Natural killer cell treated with Interleukin-12 subunit alpha and Interleukin-12 subunit beta and Interleukin-15 and Interleukin-18, amount 100 ng/mL, for 72 hours (primary cell): ENCODE results near the gene SOAT1. TPM values are rescaled to one million over a fixed set of nuclear protein-coding genes. Genes with fewer than 3 reads are reported as not detected.

ENCODE experiments used
- ATAC-seq, 2 donors: fragments of 150-1000 bp; cut with Tn5 transposase in 1 of 2; sonication (Bioruptor Pico), chemical (Tn5 transposase) in 1 of 2; 2 replicates each; pipeline ENCODE4 v1.10.0; 2021
- DNase-seq: peaks from one replicate; pipeline ENCODE4 v3.0.0; 2022; ENCODE audit warnings: low spot score
- H3K27ac Mint-ChIP-seq, 2 donors: 1 replicate in 1 of 2; 2 replicates in 1 of 2; pipeline ENCODE4 v1.8.0; 2022; ENCODE audit warnings: mixed read lengths in 2 of 2, mild to moderate bottlenecking in 1 of 2, moderate library complexity in 1 of 2
- H3K27me3 Mint-ChIP-seq, 2 donors: 1 replicate in 1 of 2; 2 replicates in 1 of 2; pipeline ENCODE4 v1.8.0; 2022; ENCODE audit warnings: mixed read lengths in 2 of 2
- H3K36me3 Mint-ChIP-seq: one replicate; pipeline ENCODE4 v1.8.0; 2022; ENCODE audit warnings: mixed read lengths
- H3K4me1 Mint-ChIP-seq, 2 donors: 1 replicate in 1 of 2; 2 replicates in 1 of 2; pipeline ENCODE4 v1.8.0; 2022; ENCODE audit warnings: low read depth in 2 of 2, mixed read lengths in 2 of 2, mild to moderate bottlenecking in 1 of 2
- H3K4me3 Mint-ChIP-seq: one replicate; pipeline ENCODE4 v1.8.0; 2022; ENCODE audit warnings: mixed read lengths
- H3K9me3 Mint-ChIP-seq: 2 replicates; pipeline ENCODE4 v1.8.0; 2022; ENCODE audit warnings: mixed read lengths
- total RNA-seq, 2 donors: library from RNA; stranded (reverse); gene quantifications; one replicate each; pipeline ENCODE4 v1.2.3, GENCODE V29; 2022

The SOAT1 gene
- total RNA-seq, 2 donors from 2014 or later: 52.9 to 78.3 TPM

DNA sequence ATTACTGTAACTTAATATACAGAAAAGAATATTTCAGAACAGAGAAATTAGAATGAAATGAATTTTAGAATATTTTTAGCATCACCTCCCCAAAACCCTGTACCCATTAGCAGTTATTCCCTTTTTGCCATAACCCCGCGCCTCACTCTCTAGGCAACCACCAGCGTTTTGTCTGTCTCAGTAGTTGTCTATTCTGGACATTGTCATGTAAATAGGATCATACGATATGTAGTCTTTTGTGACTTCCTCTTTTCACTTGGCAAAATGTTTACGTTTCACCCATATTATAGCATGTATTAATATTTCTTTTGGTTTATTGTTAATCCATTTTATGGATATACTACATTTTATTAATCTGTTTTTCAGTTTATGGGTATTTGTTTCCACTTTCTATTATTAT is 24.9 kb downstream of the SOAT1 start:
- ATAC-seq (no peak), DNase-seq (no peak)
- Mint-ChIP-seq H3K4me3 (peak overlapping the region; percentile 3), H3K9me3 (no peaks in the 10 kb centered on the region), H3K27me3 (no peaks in the 10 kb centered on the region), H3K36me3 (peaks cover 16% of the 10 kb centered on the region), H3K4me1 (peaks cover 19 to 30% of the 10 kb centered on the region in 2 donors), H3K27ac (no peak overlapping the region)

DNA sequence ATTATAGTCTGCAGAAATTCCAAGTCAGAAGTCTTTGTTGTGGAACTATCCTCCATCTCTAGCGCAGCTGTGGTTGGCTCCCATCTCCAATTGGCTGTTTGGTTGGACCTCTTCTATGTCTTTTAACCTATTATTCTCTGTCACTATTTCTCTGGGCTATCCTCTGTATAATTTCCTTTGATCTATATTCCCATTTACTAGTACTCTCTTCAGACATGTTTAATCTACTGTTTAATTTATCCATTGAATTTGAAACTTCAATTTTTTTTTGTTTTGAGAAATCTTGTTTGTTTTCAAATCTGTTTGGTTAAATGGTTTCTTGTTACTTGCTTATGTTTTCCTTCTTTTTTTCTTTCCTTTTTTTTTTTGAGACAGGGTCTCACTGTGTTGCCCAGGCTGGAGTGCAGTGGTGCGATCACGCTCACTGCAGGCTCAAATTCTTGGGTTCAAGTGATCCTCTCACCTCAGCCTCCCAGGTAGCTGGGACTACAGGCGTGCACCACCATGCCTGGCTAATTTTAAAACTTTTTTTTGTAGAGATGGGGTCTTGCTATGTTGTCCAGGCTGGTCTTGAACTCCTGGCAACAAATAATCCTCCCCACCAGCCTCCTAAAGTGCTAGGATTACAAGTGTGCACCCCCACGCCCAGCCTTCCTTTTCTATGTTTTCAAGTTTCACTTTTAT is 28.1 kb downstream of the SOAT1 start:
- peaks cover 17 to 26% of the 10 kb centered on the region in 2 donors for H3K4me1 Mint-ChIP-seq
- H3K27ac Mint-ChIP-seq: peak overlapping the region in 1 of 2 donors; percentile 38
- ATAC-seq: no peak
- H3K36me3 Mint-ChIP-seq: peaks cover 20% of the 10 kb centered on the region
- DNase-seq: no peak
- H3K9me3 Mint-ChIP-seq: no peaks in the 10 kb centered on the region
- no peaks in the 10 kb centered on the region for H3K27me3 Mint-ChIP-seq
- H3K4me3 Mint-ChIP-seq: no peak overlapping the region

DNA sequence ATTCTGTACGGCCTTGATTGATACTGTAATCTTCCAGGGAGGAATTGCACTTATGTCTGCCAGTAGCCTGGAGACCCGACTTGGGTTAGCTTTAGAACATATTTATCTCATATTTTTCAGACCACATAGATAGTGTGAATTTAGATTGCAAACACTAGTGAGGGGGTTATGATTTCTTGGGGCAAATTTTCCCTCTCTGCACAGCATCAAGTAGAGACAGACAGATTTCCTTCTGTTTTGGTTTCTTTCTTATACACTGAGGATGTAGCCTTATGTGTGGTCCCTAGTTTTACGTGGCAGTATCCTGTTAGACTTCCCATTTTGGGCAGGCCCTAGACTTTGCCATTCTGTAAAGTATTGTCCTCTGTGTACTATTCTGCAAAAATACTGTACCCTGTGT is 29.0 kb downstream of the SOAT1 start:
- ATAC-seq (no peak), DNase-seq (no peak)
- Mint-ChIP-seq H3K4me1 (peaks cover 19 to 26% of the 10 kb centered on the region in 2 donors), H3K27ac (peak overlapping the region; percentile 4 to 38), H3K27me3 (no peaks in the 10 kb centered on the region), H3K4me3 (no peak overlapping the region), H3K36me3 (peaks cover 20% of the 10 kb centered on the region), H3K9me3 (no peaks in the 10 kb centered on the region)

DNA sequence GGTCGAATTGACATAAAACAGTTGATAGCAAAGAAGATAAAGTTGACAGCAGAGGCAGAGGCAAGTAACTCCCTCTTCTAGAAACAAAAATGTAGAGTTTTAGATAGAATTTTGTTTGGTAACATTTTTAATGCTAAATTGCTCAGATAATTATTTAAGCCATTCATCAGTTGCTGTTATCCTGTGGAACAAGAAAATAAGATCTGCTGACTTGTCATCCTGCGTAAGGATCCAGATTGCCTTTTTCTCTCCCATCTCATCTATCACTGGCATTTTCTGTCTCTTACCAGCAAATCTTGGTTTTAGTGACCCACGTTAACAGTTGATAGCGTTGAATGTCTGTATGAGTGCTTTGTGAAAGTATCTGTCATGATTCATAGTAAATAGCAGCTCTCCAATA is 29.8 kb downstream of the SOAT1 start:
- H3K27ac Mint-ChIP-seq: no peak overlapping the region
- peaks cover 20% of the 10 kb centered on the region for H3K36me3 Mint-ChIP-seq
- H3K9me3 Mint-ChIP-seq: no peaks in the 10 kb centered on the region

DNA sequence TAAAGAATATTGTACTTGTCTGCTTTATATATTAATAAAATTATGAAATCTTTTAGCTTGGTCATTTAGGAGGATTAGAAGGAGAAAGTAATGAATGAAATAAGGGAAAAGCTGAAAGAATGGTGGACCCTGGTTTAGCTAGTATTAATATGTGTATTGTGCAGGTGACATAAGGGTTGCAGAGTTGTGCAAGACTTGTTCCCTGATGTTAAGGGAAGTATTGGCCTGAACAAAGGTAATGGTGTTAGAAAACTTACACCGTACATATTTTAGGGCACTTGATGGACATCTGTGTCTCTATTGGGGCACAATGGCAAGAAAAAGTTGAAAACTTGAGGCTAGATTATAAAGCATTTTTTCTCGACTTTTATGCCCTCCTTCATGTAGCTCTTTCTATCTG is 32.2 kb downstream of the SOAT1 start:
- Mint-ChIP-seq H3K4me1 (peaks cover 24 to 25% of the 10 kb centered on the region in 2 donors), H3K27ac (no peak overlapping the region), H3K27me3 (no peaks in the 10 kb centered on the region), H3K4me3 (no peak overlapping the region), H3K36me3 (peaks cover 20% of the 10 kb centered on the region), H3K9me3 (no peaks in the 10 kb centered on the region)
- DNase-seq (no peak), ATAC-seq (no peak)

More for the DNA sequence above, 29.8 kb downstream of the SOAT1 start:
- Mint-ChIP-seq H3K4me1 (peaks cover 18 to 19% of the 10 kb centered on the region in 2 donors), H3K4me3 (no peak overlapping the region), H3K27me3 (no peaks in the 10 kb centered on the region)
- ATAC-seq: no peak
- no peak for DNase-seq

DNA sequence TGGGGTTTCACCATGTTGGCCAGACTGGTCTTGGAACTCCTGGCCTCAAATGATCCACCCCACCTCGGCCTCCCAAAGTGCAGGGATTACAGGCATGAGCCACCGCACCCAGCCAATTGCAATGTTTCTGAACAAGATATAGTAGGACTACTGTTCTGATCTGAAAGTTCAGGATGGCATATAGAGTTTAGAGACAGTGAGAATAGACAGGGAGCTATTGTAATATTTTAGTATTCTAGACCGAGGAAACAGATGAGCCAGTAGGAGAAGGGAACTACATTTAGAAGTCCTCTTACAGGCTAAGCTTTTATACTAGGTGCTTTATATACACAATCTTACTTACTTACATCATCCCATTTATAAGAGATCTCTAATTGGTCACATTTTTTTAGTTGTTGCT is 33.1 kb downstream of the SOAT1 start:
- H3K4me1 Mint-ChIP-seq: peaks cover 21 to 24% of the 10 kb centered on the region in 2 donors
- no peak overlapping the region for H3K4me3 Mint-ChIP-seq
- no peaks in the 10 kb centered on the region for H3K9me3 Mint-ChIP-seq
- H3K27me3 Mint-ChIP-seq: no peaks in the 10 kb centered on the region
- peaks cover 14% of the 10 kb centered on the region for H3K36me3 Mint-ChIP-seq
- ATAC-seq (no peak), DNase-seq (no peak)
- no peak overlapping the region for H3K27ac Mint-ChIP-seq

DNA sequence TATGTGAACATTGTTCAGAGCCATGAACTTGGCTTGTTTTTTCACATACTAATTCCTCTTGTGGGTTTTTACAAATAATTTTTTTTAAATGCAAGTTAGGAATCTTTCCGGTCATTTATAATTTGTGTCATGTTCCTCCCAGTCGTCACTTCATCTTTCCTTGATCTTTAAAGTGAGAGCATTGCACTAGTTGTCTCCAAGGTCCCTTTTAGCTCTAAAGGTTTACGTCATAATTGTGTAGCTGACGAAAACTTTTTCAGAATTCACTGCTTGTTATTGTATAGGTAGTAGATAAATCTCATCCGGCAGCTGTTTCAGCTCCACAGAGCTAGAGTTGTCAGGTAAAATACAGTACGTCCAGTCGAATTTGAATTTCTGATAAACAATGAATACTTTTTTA is 33.6 kb downstream of the SOAT1 start:
- ATAC-seq: no peak
- no peak for DNase-seq
- H3K36me3 Mint-ChIP-seq: peaks cover 10% of the 10 kb centered on the region
- H3K4me1 Mint-ChIP-seq: peaks cover 18 to 19% of the 10 kb centered on the region in 2 donors
- H3K27me3 Mint-ChIP-seq: no peaks in the 10 kb centered on the region
- no peak overlapping the region for H3K4me3 Mint-ChIP-seq
- no peak overlapping the region for H3K27ac Mint-ChIP-seq
- H3K9me3 Mint-ChIP-seq: no peaks in the 10 kb centered on the region

DNA sequence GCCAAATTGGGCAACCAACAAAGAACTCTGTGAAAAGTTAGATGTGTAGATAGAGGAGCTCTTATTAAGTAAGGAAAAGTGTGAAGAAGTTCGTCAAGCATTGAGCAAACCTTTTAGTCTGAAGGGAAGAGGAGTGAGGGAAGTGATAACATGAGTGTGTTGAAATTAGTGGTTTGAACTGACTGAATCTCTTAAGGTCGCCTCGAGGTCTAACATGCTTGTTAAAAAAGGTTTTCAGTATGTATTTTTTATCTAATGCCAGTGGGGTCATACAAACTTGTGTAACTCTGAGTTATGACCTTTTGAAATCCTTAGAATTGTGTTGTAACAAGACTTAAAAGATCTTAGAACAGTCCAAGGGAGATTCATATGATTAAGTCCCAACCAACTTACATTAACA is 34.1 kb downstream of the SOAT1 start:
- H3K4me1 Mint-ChIP-seq: peaks cover 18% of the 10 kb centered on the region in 2 donors
- no peak overlapping the region for H3K27ac Mint-ChIP-seq
- ATAC-seq: peak; percentile 32 to 33
- peaks cover 5% of the 10 kb centered on the region for H3K36me3 Mint-ChIP-seq
- no peak overlapping the region for H3K4me3 Mint-ChIP-seq
- no peaks in the 10 kb centered on the region for H3K9me3 Mint-ChIP-seq
- no peak for DNase-seq
- H3K27me3 Mint-ChIP-seq: no peaks in the 10 kb centered on the region

DNA sequence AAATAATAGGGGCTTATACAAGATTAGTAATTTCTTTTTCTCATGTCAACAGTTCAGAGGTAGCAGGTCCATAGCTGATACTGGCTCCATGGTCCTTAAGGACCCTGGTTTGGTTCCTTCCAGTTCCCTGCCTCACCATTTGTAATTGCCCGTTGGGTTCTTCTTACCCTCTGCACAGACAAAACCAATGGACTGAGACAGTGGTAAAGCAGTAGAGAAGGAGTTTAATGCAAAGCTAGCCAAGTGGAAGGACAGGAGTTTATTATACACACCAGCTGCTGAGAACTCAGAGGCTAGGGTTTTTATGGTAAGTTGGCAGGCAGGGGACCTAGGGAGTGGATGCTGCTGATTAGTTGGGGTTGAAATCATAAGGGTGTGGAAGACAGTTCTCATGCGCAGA is 36.3 kb downstream of the SOAT1 start:
- peaks cover 14 to 22% of the 10 kb centered on the region in 2 donors for H3K4me1 Mint-ChIP-seq
- H3K36me3 Mint-ChIP-seq: no peaks in the 10 kb centered on the region
- no peak overlapping the region for H3K4me3 Mint-ChIP-seq
- H3K9me3 Mint-ChIP-seq: no peaks in the 10 kb centered on the region
- ATAC-seq (no peak), DNase-seq (no peak)
- no peak overlapping the region for H3K27ac Mint-ChIP-seq
- no peaks in the 10 kb centered on the region for H3K27me3 Mint-ChIP-seq

DNA sequence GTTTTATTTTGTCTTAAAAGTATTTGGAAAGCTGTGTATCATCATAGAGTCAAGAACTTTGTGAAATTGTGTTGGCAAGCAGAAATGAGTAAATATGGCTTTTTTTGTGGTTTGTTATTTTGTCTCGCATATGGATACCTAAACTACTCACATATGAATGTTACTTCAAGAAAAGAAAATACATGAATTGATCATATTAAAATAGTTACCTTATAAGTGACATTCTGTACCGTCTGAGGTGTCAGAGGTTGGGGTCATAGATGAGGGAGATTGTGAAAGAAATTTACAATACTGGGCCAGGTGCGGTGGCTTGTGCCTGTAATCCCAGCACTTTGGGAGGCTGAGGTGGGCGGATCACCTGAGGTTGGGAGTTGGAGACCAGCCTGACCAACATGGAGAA is 40.8 kb downstream of the SOAT1 start:
- Mint-ChIP-seq H3K27me3 (no peaks in the 10 kb centered on the region), H3K9me3 (no peaks in the 10 kb centered on the region), H3K4me1 (peaks cover 14 to 22% of the 10 kb centered on the region in 2 donors), H3K36me3 (peaks cover 4% of the 10 kb centered on the region), H3K4me3 (no peak overlapping the region), H3K27ac (no peak overlapping the region)
- no peak for DNase-seq
- no peak for ATAC-seq

DNA sequence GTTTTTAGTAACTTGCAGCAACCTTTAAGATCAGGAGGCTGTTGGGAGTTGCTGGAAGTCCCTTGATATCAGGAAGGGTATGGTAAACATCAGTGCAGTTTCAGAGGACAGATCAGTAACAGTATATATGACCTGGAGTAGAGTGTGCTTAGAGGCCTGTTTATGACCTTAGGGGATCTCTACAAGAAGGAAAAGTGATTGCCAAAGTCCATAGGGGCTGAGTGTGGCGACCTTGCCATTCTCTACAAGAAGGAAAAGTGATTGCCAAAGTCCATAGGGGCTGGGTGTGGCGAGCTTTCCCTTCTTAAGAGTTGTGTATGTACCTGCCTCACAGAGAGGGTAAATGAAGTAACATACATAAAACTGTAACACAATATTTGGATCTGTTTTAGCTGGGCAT is 43.7 kb downstream of the SOAT1 start:
- Mint-ChIP-seq H3K4me1 (peaks cover 6 to 12% of the 10 kb centered on the region in 2 donors), H3K36me3 (peaks cover 6% of the 10 kb centered on the region), H3K27me3 (no peaks in the 10 kb centered on the region), H3K4me3 (no peak overlapping the region), H3K27ac (peak overlapping the region in 1 of 2 donors; percentile 18), H3K9me3 (no peaks in the 10 kb centered on the region)
- no peak for ATAC-seq
- DNase-seq: no peak

DNA sequence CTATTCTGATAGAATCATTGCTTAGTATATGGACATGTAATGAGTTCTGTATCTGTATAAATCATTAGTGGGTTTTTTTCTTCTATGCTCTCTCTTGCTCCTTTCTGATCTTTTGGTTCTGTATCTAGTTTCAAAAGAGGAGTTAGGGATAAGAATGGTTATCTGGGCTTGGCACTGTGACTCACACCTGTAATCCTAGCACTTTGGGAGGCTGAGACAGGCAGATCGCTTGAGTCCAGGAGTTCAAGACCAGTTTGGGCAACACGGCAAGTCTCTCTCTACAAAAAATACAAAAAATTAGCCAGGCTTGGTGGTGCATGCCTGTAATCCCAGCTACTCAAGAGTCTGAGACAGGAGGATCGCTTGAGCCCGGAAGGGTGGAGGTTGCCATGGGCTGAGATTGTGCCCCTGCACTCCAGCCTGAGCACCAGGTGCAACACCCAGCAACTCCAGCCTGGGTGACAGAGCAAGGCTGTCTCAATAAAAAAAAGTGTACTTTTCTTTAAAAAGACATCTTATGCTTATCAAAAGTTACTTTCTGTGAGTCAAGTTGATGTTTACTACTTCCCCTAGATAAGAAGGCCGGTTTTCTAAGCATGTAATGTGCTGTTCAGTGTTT is 44.5 kb downstream of the SOAT1 start:
- H3K4me1 Mint-ChIP-seq: peaks cover 2 to 6% of the 10 kb centered on the region in 2 donors
- no peak for ATAC-seq
- no peak overlapping the region for H3K4me3 Mint-ChIP-seq
- H3K9me3 Mint-ChIP-seq: no peaks in the 10 kb centered on the region
- peaks cover 12% of the 10 kb centered on the region for H3K36me3 Mint-ChIP-seq
- no peak for DNase-seq
- no peaks in the 10 kb centered on the region for H3K27me3 Mint-ChIP-seq
- H3K27ac Mint-ChIP-seq: peak overlapping the region in 1 of 2 donors; percentile 18

DNA sequence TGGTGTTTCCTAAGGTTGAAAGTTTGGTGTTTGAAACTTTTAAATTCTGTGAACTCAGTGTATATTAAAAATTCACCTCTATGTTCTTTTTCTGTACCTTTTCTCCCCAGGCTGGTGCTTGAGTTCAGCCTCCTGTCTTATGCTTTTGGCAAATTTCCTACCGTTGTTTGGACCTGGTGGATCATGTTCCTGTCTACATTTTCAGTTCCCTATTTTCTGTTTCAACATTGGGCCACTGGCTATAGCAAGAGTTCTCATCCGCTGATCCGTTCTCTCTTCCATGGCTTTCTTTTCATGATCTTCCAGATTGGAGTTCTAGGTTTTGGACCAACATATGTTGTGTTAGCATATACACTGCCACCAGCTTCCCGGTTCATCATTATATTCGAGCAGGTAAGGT is 47.3 kb downstream of the SOAT1 start:
- Mint-ChIP-seq H3K4me1 (peaks cover 0 to 2% of the 10 kb centered on the region in 2 donors), H3K36me3 (peaks cover 27% of the 10 kb centered on the region), H3K27me3 (no peaks in the 10 kb centered on the region), H3K27ac (no peak overlapping the region), H3K9me3 (no peaks in the 10 kb centered on the region), H3K4me3 (no peak overlapping the region)
- DNase-seq (no peak), ATAC-seq (no peak)

DNA sequence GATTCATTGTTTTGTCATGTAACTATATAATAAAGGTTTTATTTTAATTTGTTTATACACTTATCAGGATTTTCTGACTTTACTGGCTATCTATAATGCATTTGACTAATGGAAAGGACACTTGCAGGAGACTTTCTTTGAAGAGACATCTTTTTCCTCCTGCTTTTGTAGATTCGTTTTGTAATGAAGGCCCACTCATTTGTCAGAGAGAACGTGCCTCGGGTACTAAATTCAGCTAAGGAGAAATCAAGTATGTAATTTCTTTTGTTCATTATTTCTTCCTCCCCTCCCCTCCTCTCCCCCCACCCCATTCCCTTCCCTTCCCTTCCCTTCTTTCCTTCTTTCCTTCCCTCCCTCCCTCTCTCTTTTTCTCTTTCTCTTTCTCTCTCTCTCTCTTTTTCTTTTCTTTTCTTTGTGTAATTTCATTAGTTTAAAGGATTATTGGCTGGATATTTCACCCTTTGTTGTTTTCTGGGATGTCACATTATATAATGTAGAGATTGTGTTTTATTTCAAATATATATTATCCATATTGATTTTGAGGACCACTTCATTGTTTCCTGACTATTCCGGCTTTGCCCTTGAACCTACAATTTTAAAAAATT is 48.4 kb downstream of the SOAT1 start:
- H3K4me3 Mint-ChIP-seq: no peak overlapping the region
- peaks cover 27% of the 10 kb centered on the region for H3K36me3 Mint-ChIP-seq
- no peaks in the 10 kb centered on the region for H3K9me3 Mint-ChIP-seq
- no peak for ATAC-seq
- DNase-seq: no peak
- H3K27ac Mint-ChIP-seq: peak overlapping the region in 1 of 2 donors; percentile 27
- no peaks in the 10 kb centered on the region for H3K27me3 Mint-ChIP-seq
- H3K4me1 Mint-ChIP-seq: peaks cover 0 to 2% of the 10 kb centered on the region in 2 donors
